RWPE2 (cell line): Measurements from ENCODE around the gene ESPN.

ENCODE experiments used
- ATAC-seq: fragments of 200-7000 bp; cut with Tn5 transposase; 3 replicates; pipeline ENCODE4 v1.9.1; 2021; ENCODE audit warnings: low read depth
- DNase-seq: peaks from one replicate; pipeline ENCODE4 v3.0.0-alpha.2; 2020; ENCODE audit warnings: low spot score
- H3K27ac ChIP-seq: fragments of 450-650 bp; 2 replicates; pipeline ENCODE4 v1.5.1; 2017; ENCODE audit warnings: mild to moderate bottlenecking; ENCODE audit not compliant: poor library complexity, severe bottlenecking
- H3K27me3 ChIP-seq: fragments of 250-450 bp; sonication (Bioruptor Pico); 2 replicates; pipeline ENCODE4 v1.5.1; 2021; ENCODE audit warnings: mild to moderate bottlenecking, moderate library complexity; ENCODE audit not compliant: insufficient read depth, poor library complexity, severe bottlenecking
- H3K36me3 ChIP-seq: fragments of 250-450 bp; sonication (Bioruptor Pico); 2 replicates; pipeline ENCODE4 v1.5.1; 2020; ENCODE audit warnings: low read depth, mild to moderate bottlenecking, moderate library complexity
- H3K4me1 ChIP-seq: fragments of 250-450 bp; sonication (Bioruptor Pico); 2 replicates; pipeline ENCODE4 v1.5.1; 2021; ENCODE audit warnings: mild to moderate bottlenecking, moderate library complexity; ENCODE audit not compliant: insufficient read depth, poor library complexity, severe bottlenecking
- H3K4me3 ChIP-seq: fragments of 250-450 bp; sonication (Bioruptor Pico); 2 replicates; pipeline ENCODE4 v1.5.1; 2021; ENCODE audit warnings: mild to moderate bottlenecking, moderate library complexity; ENCODE audit not compliant: severe bottlenecking
- H3K9me3 ChIP-seq: fragments of 250-450 bp; sonication (Bioruptor Pico); 2 replicates; pipeline ENCODE4 v1.5.1; 2021; ENCODE audit warnings: mild to moderate bottlenecking, moderate library complexity; ENCODE audit not compliant: severe bottlenecking
- TF ChIP-seq, protein P1 (sequence below): fragments of 450-650 bp; IDR thresholded peaks from one replicate; pipeline ENCODE4 v1.5.1; 2017; ENCODE audit warnings: mild to moderate bottlenecking, moderate library complexity; ENCODE audit not compliant: poor library complexity, severe bottlenecking

Gene ESPN

DNA sequence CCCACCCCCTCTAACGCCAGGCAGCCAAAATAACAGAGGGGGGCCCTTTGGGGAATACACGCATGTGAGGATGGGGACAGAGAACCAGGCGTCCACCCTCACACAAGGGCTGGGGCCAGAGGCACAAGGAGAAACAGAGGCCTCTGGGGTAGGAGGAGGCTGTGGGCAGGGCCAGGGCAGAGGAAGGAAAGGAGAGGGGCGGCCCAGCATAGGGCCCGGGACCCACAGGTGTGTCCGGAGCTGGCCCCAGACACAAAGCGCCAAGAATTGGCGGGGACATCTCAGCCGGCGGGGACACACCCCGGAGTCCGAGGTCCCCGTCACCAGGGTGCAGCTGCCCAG is 60.2 kb downstream of the ESPN start:
- no peaks in the 10 kb centered on the region for H3K9me3 ChIP-seq
- H3K4me3 ChIP-seq, result peak overlapping the region; percentile 49
- H3K4me1 ChIP-seq, result peaks cover 19% of the 10 kb centered on the region
- DNase-seq (no peak), ATAC-seq (no peak)
- H3K36me3 ChIP-seq, result peaks cover 12% of the 10 kb centered on the region
- peak overlapping the region; percentile 99 for H3K27ac ChIP-seq
- no peaks in the 10 kb centered on the region for H3K27me3 ChIP-seq
- TF ChIP-seq, protein P1, sequence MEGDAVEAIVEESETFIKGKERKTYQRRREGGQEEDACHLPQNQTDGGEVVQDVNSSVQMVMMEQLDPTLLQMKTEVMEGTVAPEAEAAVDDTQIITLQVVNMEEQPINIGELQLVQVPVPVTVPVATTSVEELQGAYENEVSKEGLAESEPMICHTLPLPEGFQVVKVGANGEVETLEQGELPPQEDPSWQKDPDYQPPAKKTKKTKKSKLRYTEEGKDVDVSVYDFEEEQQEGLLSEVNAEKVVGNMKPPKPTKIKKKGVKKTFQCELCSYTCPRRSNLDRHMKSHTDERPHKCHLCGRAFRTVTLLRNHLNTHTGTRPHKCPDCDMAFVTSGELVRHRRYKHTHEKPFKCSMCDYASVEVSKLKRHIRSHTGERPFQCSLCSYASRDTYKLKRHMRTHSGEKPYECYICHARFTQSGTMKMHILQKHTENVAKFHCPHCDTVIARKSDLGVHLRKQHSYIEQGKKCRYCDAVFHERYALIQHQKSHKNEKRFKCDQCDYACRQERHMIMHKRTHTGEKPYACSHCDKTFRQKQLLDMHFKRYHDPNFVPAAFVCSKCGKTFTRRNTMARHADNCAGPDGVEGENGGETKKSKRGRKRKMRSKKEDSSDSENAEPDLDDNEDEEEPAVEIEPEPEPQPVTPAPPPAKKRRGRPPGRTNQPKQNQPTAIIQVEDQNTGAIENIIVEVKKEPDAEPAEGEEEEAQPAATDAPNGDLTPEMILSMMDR, result no peak

DNA sequence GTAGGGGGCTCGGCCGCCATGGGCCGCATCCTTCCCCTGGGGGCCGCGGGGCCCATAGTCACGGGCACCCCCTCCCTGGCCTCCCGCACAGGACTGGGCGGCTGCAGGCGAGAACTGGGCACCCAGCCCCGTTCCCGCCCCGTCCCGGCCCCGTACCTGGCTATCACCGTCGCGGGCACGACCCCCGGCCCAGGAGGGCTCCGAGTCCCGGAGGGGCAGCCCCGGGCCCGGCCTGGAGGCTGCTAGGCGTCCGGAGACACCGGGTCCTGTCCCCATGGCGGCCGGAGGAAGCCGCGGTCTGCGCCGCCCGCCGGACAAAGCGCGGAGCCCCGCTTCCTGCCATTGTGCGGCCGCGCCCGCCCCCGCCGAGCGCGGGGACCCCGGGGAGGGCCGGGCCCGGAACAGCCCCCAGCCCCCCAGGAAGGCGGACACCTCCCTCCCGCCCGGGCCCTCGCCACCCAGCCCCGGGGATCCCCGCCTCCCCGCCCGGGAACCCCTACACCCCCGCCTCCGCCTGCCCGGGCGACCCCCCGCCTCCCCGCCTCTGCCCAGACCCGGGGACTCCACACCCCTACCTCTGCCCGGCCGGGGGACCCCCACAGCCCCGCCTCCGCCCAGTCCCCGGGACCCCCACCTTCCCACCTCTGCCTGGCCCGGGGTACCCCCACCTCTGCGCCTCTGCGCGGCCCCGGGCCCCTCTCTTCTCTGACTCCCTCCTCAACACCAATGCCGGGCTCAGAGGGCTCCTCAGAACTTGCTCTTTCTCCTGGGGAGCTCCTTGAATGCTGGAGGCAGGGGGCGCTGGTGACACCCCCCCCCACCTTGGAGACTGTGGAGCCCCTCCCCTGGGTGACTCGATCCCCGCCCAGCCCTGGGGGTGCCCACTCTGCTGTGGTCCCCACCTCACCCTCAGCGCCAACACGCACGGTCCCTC is 60.9 kb downstream of the ESPN start:
- Histone ChIP-seq H3K4me1 (peaks cover 19% of the 10 kb centered on the region), H3K36me3 (peaks cover 12% of the 10 kb centered on the region), H3K27ac (peak overlapping the region; percentile 99), H3K27me3 (no peaks in the 10 kb centered on the region), H3K9me3 (no peaks in the 10 kb centered on the region), H3K4me3 (peak overlapping the region; percentile 49)
- TF ChIP-seq, protein P1, result no peak
- ATAC-seq (no peak), DNase-seq (no peak)

DNA sequence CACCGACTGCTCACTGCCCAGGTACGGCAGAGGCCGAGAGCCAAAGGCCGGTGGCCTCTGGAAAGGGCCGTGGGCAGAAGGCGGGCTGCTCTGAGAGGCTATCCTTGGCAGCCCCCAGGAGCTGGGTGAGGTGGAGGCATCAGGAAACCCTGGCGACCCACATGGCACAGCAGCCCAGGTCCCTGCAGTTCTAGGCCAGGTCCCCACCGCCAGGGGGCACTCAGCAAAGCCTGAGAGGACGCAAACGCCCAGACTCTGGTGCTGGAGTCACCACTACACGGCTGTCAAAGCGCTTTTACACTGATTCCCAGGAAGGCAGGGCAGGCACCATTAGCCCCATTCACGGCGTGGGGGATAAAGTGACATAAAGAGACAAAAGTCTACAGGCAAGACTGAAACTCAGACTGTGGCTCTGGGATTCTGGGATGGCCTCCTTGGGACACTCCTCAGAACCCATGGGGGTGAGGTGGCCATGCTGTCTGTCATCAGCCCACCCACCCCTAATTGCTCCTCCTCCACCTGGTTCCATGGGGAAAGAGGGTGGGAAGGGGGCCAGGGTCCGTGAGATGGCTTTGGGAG is 61.9 kb downstream of the ESPN start:
- peak overlapping the region; percentile 49 for H3K4me3 ChIP-seq
- no peaks in the 10 kb centered on the region for H3K9me3 ChIP-seq
- ATAC-seq (peak; percentile 37), DNase-seq (no peak)
- TF ChIP-seq, protein P1, result peak; percentile 91
- H3K36me3 ChIP-seq, result peaks cover 8% of the 10 kb centered on the region
- H3K27me3 ChIP-seq, result no peaks in the 10 kb centered on the region
- H3K27ac ChIP-seq, result peak overlapping the region; percentile 99
- peaks cover 19% of the 10 kb centered on the region for H3K4me1 ChIP-seq

DNA sequence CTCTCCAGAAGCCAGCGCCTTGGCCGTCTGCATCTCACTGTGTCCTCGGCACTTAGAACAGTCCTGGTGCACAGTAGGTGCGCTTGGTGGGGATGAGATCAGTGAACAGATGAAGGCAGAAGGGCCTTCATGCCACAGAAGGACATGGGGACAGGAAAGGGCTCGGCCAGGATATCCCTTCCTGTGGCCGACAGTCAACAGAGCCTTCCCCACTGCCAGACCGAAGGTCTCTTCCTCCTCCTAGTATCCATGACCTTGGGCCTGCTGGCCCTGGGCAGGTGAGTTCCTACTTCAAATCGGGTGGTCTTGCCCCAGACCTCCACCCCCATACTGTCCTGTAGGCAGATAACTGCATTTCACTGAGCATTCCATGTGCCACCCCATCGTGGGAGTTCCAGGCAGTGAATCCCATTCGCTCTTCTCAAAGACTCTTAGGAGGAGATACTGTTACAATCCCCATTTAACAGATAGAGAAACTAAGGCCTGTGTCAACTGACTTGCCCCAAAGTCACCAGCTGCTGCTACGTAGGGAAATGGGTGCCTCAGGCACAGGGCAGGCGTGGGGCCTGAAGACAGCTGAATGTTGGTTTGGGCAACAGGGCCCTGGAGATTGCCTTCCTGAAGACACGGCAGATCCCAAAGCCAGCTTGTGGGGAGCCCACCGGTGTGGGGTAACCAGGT is 63.4 kb downstream of the ESPN start:
- TF ChIP-seq, protein P1, result no peak

More for the DNA sequence above, 63.4 kb downstream of the ESPN start:
- ATAC-seq (no peak), DNase-seq (no peak)
- Histone ChIP-seq H3K27ac (peak overlapping the region; percentile 99), H3K9me3 (no peaks in the 10 kb centered on the region), H3K36me3 (peaks cover 4% of the 10 kb centered on the region), H3K4me3 (no peak overlapping the region), H3K4me1 (peaks cover 27% of the 10 kb centered on the region), H3K27me3 (no peaks in the 10 kb centered on the region)
